Astrocyte of the cerebellum (primary cell): ENCODE results near the gene OLFM1.

Experiments
- DNase-seq: peaks from one replicate; pipeline ENCODE4 v3.0.0-alpha.2; 2011; ENCODE audit warnings: low read depth
- H3K4me3 ChIP-seq: 2 replicates; pipeline ENCODE4 v1.5.1; 2011; ENCODE audit warnings: mild to moderate bottlenecking, low read depth, low read length, moderate library complexity
- in situ Hi-C: cut with HindIII; loops from 2 replicates; pipeline ENCODE4 v1.10.0; 2017; ENCODE audit warnings: low sequenced_read_pairs
- TF ChIP-seq, protein P1 (sequence below): IDR thresholded peaks from 2 replicates; pipeline ENCODE4 v1.5.1; 2012; ENCODE audit warnings: low read length, low read depth, moderate library complexity, mild to moderate bottlenecking; ENCODE audit errors: missing control alignments

Gene OLFM1

DNA sequence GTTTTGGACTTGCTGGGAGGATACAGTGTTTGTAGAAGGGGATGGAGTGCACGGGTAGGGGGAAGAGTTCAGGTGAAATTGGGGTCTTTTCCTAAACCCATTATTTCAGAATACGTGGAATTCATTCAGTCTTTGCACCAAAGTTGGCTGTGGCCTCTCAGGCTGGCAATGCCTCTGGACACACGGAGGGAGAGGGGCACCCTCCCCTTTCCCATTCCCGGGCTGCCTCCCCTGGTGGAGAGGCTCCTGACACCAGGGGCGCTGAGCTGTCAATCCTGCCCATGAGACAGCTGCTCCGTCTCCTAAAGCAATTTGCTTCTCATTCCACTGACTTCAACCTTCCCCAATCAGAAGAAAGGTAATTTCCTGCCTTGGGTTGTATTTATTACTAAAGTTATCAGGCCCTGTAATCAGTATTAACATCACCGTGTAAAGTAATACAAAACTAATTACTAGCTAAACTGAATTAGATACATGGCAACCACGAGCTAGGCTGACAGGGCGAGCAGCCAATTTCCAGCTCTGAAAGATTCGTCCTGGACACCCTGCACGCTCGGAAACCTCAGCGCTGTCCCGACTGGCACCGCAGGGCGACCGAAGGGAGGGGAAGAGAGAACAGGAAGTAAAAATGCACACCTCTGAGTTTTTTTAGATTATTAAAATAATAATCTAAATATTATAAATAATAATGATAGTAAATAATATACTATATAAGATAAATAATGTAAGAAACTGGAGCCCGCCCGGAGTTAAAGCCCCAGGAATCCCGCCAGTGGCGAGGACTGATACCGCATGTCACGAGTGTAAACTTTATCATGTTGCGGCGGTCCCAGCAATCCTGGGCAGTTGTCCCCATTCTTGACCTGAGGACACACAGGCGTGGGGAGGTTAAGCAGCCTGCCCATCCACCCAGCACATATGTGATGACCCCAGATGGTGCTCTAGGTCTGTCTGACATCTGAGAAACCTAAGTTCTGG lies 6.9 kb upstream of the OLFM1 start:
- no peak for DNase-seq
- in situ Hi-C loops, result loop anchor here (25.0 kb wide), 1 partner anchor 643 kb away; no protein-coding TSS in a partner anchor
- TF ChIP-seq, protein P1, sequence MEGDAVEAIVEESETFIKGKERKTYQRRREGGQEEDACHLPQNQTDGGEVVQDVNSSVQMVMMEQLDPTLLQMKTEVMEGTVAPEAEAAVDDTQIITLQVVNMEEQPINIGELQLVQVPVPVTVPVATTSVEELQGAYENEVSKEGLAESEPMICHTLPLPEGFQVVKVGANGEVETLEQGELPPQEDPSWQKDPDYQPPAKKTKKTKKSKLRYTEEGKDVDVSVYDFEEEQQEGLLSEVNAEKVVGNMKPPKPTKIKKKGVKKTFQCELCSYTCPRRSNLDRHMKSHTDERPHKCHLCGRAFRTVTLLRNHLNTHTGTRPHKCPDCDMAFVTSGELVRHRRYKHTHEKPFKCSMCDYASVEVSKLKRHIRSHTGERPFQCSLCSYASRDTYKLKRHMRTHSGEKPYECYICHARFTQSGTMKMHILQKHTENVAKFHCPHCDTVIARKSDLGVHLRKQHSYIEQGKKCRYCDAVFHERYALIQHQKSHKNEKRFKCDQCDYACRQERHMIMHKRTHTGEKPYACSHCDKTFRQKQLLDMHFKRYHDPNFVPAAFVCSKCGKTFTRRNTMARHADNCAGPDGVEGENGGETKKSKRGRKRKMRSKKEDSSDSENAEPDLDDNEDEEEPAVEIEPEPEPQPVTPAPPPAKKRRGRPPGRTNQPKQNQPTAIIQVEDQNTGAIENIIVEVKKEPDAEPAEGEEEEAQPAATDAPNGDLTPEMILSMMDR, result no peak
- no peak overlapping the region for H3K4me3 ChIP-seq

DNA sequence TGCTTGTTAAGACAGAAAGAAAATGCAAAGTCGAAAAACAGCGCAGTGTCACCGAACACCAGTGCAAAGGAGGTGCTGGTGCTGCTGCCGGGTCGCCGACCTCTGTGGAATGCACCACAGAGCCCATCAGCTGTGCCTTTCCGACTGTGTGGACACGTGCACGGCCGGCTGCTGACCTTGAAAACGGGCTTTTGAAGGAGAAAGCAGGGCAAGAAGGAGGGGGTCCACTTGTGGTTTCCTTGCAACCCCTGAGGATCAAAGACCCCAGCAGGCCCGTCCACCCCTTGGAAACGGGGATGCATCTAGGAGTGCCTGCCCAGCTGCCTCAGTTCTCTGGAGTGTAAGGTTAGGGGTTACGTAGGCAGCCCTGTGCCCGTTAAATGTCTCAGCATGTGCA lies 6.2 kb upstream of the OLFM1 start:
- in situ Hi-C loops, result loop anchor here (25.0 kb wide), 1 partner anchor 644 kb away; no protein-coding TSS in a partner anchor
- H3K4me3 ChIP-seq, result no peak overlapping the region
- TF ChIP-seq, protein P1, result no peak
- no peak for DNase-seq

DNA sequence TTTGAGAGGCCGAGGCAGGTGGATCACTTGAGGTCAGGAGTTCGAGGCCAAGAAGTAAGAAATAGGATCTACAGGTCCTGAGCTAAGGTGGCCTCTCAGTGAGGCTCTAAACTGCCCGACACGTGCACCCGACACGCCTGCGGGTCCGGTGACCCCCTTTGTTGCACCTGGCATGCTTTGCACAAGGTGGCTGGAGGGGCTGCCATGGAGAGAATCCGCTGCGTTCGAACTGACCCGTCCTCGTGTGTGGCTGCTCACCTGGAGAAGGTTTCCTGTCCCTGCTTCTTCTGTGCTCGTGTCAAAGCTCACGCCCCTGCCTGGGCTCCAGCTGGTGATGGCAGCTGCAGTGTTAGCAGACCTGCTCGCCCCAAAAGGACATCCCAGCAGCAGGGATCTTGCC lies 5.7 kb upstream of the OLFM1 start:
- TF ChIP-seq, protein P1, result no peak
- in situ Hi-C loops, result loop anchor here (25.0 kb wide), 1 partner anchor 644 kb away; no protein-coding TSS in a partner anchor
- no peak for DNase-seq
- no peak overlapping the region for H3K4me3 ChIP-seq

DNA sequence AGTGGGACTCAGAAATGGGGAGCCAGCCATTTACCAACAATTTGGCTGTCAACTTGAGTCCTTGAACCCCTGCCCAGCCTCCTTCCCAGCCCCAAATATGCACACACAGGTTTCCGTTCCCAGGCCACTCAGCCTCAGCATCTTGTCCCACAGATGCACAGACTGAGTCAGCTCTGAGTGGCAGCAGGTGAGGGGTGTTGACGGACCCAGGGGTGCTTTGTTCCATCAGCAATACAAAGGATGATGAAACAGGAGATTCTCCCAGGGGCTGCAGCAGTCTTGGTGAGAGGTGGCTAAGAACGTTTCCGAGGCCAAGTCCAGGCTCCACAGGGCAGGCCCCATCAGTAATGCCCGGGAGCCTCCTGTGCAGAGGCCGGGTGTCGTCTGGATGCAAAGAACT lies 4.9 kb upstream of the OLFM1 start:
- no peak for DNase-seq
- TF ChIP-seq, protein P1, result no peak
- H3K4me3 ChIP-seq, result no peak overlapping the region
- in situ Hi-C loops, result loop anchor here (25.0 kb wide), 1 partner anchor 645 kb away; no protein-coding TSS in a partner anchor

DNA sequence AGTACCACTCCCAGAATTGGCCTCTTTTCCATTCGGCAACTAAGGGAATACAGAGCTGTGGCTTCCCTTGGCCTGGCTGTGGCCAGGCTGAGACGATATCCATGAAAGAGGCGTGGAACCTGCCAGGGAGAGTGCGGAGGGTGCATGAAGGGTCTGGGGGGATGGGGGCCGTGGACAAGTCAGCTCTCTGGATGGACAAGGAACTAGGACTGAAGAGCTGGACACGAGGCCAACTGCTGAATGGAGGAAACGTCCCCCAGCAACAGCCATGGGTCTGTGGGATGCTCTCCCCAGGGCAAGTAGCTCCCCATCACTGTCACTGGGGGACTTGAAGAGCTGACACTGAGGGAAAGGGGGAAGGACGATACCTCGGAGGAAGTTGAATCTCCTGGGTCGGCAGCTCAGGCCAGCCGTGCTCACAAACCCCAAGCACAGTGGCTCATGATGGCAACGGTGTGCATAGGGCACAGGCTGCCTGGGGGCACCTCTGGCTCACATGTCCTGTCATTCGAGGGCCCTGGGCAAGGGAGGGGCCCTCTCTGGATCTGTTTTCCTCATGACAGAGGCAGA lies 4.1 kb upstream of the OLFM1 start:
- H3K4me3 ChIP-seq, result no peak overlapping the region
- TF ChIP-seq, protein P1, result no peak
- DNase-seq, result no peak
- in situ Hi-C loops, result loop anchor here (25.0 kb wide), 1 partner anchor 646 kb away; no protein-coding TSS in a partner anchor

DNA sequence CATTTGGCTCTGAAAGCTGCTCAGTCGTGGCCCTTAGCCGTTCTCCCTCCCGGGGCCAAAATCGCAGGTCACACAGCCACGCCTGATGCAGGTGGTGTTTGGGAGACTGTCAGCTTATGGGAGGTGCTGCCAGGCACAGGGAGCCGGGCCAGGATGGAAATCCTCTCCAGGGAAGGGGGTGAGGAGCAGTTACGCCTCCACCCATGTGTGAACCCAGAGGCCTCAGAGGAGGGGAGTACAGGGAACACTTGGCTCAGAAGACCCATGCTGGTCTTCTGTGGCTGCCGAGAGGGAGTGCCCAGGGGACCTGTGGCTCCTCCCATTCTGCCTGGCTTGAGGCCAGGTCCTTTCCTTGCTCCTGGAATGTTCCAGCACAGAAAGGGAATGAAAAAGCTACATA lies 3.6 kb upstream of the OLFM1 start:
- DNase-seq, result no peak
- no peak overlapping the region for H3K4me3 ChIP-seq
- TF ChIP-seq, protein P1, result no peak
- in situ Hi-C loops, result loop anchor here (25.0 kb wide), 1 partner anchor 647 kb away; no protein-coding TSS in a partner anchor
